ENCODE data around the gene FAM193A.

GRCh38 chr4:2606960-2607506 lies 70.6 kb downstream of the FAM193A start:
- TF ChIP-seq CTCF (IDR thresholded peaks at IDR 0.05) (no peak), ZFX (IDR thresholded peaks at IDR 0.05; ENCODE audit: borderline replicate concordance) (no peak)
